GM18526 (cell line): ENCODE results near the gene CCDC40.

Experiments used
- POLR2A ChIP-seq: IDR thresholded peaks from 3 replicates; pipeline ENCODE4 v1.6.1; 2011; ENCODE audit not compliant: insufficient read length; ENCODE audit errors: extremely low read depth

Gene CCDC40

GRCh38 chr17:80026359-80027042, 9.9 kb upstream of the CCDC40 start:
- no peak for TF ChIP-seq POLR2A

- TF ChIP-seq POLR2A: no peak
These were observed 9.4 kb upstream of the CCDC40 start for GRCh38 chr17:80027043-80027435.

- TF ChIP-seq POLR2A: no peak
These were observed 8.4 kb upstream of the CCDC40 start for GRCh38 chr17:80028030-80028429.

GRCh38 chr17:80029258-80029974, 7.0 kb upstream of the CCDC40 start:
- no peak for TF ChIP-seq POLR2A

- no peak for TF ChIP-seq POLR2A
These were observed 5.6 kb upstream of the CCDC40 start for GRCh38 chr17:80030730-80031410.

GRCh38 chr17:80031691-80032430, 4.6 kb upstream of the CCDC40 start:
- no peak for TF ChIP-seq POLR2A

- no peak for TF ChIP-seq POLR2A
These were observed 3.7 kb upstream of the CCDC40 start for GRCh38 chr17:80032614-80033171.

- no peak for TF ChIP-seq POLR2A
These were observed 2.6 kb upstream of the CCDC40 start for GRCh38 chr17:80033840-80034239.

- TF ChIP-seq POLR2A: no peak
These were observed 1.4 kb upstream of the CCDC40 start for GRCh38 chr17:80034791-80035686.

GRCh38 chr17:80035687-80035936, 830 bp upstream of the CCDC40 start, which contains the start of gene TBC1D16:
Gene TBC1D16 (minus strand): TSS chr17:80035872. CDS start chr17:80013547, 22,325 bp downstream.
- TF ChIP-seq POLR2A: no peak

GRCh38 chr17:80036715-80037477, 454 bp downstream of the CCDC40 start:
- TF ChIP-seq POLR2A: no peak

- TF ChIP-seq POLR2A: no peak
These were observed 7.5 kb downstream of the CCDC40 start for GRCh38 chr17:80043963-80044362.

- TF ChIP-seq POLR2A: no peak
These were observed 9.3 kb downstream of the CCDC40 start for GRCh38 chr17:80045703-80046102.

- TF ChIP-seq POLR2A: no peak
These were observed 10.7 kb downstream of the CCDC40 start for GRCh38 chr17:80047176-80047575.
